ENCODE results near the gene NKD2.

NKD2 gene

DNA sequence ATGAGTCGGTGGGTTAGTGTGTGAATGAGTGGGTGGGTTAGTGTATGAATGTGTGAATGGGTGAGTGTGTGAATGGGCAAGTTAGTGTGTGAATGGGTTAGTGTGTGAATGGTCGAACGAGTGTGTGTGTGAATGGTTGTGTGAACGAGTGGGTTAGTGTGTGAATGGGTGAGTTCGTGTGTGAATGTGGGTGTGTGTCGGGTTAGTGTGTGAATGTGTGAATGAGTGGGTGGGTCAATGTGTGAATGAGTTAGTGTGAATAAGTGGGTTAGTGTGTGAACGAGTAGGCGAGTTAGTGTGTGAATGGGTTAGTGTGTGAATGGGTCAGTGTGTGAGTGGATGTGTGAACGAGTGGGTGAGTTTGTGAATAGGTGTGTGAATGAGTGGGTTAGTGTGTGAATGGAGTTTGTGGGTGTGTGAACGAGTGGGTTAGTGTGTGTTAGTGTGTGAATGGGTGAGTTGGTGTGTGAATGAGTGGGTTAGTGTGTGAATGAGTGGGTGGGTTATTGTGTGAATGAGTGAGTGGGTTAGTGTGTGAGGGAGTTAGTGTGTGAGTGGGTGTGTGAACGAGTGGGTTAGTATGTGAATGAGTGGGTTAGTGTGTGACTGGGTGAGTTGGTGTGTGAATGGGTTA lies 38.8 kb downstream of the NKD2 start:
- no peak for DNase-seq

GRCh38 chr5:1048162-1048721 lies 39.6 kb downstream of the NKD2 start:
- DNase-seq = no peak

GRCh38 chr5:1048861-1049838 lies 40.5 kb downstream of the NKD2 start:
- no peak for DNase-seq

DNA sequence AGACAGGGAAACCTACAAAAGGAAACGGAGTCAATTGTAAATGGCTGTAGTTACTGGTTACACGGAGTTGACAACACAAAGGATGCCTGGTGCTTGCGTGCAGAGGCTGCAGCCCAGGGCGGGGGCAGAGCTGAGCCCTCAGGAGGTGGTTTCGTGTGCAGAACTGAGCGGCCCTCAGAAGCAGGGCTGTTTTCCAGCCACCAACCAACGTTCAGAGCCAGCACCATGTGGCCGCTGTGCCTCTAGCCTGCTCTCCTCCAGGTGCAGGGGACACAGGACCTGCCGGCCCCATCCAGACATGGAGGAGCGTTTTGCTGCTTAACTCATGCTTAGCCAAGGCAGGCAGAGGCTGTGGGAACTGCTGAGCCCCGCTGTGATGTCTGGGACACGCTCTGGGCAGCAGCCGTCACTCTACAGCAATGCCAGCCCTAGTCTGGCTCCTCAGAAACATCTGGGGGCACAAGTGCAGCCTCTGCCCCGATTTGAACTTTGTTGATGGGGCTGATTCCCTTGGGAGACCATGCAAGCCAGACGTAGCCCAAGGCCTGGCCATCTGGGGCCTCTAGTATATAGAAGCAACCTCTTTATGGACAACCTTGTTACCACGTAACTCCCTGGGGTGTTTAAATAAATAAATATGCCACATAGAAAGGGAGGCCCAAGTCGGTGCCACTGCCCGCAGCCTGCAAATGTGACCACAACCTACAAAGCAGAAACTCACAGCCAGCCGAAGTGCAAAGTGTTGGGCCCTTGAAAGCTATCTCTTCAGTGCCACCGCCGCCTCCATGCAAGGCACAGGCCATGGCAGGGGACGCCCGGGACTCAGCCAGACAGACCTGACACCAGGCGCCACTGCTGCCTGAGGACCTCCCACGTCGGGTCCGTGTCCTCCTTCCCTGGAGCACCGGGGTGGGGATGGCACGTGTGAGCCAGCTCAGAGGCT lies 42.1 kb downstream of the NKD2 start:
- no peak for DNase-seq

GRCh38 chr5:1051366-1051720 lies 42.7 kb downstream of the NKD2 start:
- DNase-seq = no peak

- DNase-seq = no peak
Measured at GRCh38 chr5:1052076-1052475, 43.5 kb downstream of the NKD2 start.

DNA sequence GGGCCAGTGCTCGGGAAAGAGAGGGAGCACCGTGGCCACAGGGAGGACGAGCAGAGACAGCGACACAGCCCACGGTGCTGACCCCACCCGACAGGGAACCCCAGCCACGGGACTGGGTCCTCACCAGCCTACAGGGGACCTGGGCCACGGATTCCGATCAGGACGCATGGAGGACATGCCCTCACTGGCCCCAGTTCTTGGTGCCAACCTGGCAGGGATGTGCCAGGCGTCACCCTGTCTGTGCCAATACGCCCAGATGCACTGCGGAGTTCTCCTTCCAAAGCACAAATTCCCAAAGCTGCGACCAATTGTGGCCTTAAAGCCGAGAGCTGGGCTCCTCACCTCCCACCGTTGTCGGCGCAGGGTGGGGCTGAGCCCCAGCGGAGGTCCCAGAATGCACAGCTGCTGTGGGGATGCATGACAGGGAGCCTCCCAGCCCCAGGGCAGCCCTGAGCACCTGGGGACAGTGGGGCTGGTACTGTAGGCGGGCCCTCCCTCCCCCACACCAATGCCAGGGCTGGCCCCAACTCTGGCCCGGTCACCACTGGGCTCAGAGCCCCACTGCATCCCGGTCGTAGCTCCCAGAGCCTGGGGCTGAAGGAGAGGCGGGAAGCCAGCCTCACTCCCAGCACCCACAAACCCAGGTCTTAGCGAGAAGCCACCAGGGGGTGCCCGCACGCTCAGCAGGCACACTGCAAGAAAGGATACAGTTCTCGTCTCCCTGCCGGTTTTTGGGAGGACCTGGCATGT lies 44.2 kb downstream of the NKD2 start:
- DNase-seq = no peak

DNA sequence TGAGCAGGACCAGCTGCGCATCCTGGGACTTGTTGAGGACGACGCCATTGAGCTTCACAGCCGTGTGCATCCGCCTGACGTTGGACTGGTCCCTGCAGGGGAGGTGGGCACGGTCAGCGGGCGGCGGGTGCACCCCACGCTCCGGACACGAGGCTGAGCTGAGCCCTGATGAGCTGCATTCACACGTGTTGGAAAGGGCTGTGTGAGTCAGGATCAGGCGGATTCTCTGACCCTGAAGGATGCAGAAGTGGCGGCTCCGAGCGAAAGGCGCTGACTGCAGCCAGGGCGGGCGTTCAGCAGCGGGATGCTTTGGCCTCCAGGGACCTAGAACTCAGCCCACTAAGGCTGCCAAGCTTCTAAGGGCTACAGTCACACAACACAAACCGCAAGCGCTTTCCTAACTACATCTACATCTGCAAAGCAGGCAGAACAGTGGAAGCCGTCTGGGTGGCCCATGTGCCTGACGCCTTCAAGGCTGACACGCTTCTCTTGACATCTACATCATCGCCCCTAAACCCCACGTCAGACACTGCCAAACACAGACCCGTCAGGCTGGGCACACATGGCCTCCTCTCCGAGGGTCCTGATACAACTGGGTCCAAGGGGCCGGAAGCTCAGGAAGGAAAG lies 44.9 kb downstream of the NKD2 start:
- DNase-seq = no peak

- DNase-seq = no peak
Measured at GRCh38 chr5:1054018-1054798, 45.6 kb downstream of the NKD2 start.

DNA sequence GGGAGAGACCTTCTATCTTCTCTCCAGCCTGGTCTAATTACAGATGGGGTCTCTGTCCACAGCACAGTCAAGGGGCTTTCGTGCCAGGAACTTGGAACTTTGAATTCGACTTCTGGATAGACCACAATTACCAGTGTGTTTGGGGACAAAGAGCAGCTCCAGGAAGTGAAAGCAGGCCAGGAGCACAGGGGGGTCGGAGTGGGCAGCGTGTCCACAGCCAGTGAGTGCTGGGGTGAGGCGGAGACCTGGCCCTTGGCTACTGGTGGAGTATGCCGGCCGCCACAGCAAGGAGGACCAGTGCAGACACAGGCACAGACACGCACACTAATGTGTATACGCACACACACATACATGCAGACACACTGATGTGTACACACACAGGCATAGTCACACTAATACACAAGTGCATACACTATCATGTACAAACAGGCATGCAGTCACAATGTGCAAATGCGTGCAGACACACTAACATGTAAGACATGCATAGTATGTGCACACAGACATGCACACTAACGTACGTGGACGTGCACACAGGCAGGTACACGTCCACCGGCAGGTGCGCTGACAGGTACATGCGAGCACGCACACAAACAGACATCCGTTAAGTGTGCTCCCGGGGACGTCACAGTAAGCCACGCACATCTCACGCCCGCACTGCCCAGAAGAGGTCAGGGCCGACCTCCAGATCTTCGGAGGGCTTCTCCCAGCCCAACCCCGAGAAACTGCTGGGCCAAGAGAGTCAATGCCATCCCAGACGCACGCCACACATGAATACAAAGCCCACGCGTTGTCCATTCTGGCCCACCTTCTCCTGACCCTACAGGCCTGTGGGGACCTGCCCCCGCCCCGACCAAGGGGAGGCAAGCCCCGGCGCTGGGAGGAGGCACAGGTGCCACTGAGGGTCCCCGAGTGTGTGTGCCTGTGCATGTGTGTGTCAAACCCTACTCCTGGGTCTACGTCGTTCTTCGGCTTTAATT lies 46.5 kb downstream of the NKD2 start:
- no peak for DNase-seq

GRCh38 chr5:1055896-1056610 lies 47.5 kb downstream of the NKD2 start:
- DNase-seq = no peak

DNA sequence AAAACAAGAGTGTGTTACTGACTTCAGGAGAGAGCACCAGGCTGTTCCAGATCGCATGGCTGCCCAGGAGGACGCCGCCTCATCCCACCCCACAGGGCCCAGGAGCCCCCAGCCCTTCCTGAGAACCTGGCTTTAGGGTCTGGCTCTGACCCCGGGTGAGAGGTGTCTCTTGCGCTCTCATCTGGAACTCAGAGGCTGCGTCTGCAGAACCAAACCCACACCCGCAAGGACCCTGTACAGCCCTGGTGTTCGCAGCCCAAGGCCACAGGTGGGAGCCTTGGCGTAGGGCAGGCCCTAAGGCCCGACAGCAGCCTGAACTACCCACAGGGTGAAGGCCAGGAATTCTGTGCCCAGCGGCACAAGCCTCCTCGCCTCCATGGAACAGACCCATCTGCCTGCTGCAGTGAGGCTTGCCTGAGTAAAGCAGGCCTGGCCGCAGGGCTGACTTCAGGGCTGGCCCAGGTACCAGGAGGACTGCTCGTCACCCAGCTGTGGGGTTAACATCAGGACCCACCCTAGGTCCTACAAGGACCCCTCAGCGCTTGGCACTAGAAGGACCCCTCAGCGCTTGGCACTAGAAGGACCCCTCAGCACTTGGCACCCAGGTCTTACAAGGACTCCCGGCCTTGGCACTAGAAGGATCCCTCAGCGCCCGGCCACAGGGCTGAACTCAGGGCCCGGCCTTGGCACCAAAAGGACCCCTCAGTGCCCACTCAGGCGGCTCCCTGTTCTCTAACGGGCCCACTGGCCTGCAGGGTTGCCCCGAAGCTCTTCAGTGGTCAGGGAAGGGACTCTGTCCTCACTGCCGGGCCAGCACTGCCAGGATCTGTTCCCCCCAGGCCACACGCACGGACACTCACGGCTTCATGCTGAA lies 48.2 kb downstream of the NKD2 start:
- no peak for DNase-seq

DNA sequence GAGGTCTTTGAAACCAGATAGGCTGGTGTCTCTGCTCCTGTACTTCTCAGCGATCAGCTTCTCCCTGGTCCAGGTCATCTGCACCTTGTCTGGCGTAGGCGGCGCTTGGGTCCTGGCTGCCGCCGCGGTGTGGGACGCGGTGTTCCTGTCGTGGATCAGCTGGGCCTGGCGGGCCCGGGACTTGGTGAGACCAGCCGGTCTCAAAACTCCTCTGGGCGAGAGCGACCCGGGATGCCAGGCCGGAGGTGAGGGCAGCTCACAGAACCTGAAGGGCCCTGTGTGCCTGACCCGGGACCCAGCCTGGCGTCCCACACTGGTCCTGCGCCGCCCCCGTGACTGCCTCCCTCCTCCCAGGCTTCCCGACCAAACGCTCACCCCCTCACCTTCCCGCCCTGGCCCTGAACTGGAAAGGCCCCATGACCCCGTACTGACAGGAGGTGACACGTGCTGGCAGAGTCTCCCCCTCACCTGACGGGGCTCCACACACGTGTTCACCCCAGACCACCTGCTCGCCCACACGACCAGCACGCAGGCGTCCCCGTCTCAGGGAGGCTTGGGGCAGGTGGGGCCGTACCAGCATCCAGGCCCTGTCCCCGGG lies 49.0 kb downstream of the NKD2 start:
- no peak for DNase-seq

- DNase-seq = no peak
Measured at GRCh38 chr5:1058083-1058945, 49.7 kb downstream of the NKD2 start.

DNA sequence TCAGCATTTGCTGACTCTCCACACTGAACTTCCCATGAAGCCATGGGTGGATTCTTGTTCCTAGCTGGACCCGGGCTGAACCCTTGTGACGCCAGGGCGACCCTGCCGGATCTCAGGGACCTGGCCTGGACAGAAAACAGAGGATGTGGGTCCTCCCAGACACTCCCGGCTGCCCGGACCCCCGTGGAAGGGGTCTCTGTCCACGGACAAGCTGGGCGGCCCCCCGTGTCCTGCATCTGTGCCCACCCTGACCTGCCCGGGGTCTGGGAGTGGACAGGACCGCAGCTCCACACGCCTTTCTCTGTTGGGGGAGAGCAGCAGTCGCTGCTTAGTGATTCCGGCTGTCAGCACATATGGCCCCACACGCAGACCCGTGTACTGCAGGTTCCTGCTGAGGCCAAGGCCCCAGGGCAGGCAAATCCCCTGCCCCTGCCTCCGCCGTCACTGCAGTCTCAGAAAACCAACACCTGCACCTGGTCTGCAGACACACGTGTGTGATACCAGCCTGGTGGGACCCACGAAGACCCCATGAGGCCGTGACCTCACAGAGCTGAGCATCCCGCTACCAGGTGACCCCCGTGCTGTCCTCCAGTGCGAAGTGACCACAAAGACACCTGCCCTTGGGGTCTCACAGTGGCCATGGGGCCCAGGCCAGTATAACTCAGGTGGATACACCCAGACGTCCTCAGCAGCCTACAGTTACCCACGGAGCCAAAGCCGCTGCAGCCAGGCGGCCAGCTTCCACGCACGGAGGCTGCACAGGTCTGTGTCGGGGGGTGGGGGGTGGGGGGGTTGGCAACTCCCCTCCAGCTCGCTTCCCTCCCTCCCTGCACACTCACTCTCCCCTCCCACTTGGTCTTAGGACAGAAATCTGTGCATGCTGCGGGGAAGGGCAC lies 50.6 kb downstream of the NKD2 start:
- no peak for DNase-seq

All from hematopoietic multipotent progenitor cell treated with erythropoietin and hydrocortisone succinate and interleukin-3 and kit ligand, for 6 days (in vitro differentiated cells).